Uterus (tissue), 4 donors: Measurements from ENCODE around the gene MPPED1. TPM values are rescaled to one million over a fixed set of nuclear protein-coding genes. Genes with fewer than 3 reads are reported as not detected.

Source experiments
- DNase-seq, 2 donors: peaks; one replicate each; pipeline ENCODE4 v3.0.0-alpha.2; 2019 to 2020
- H3K27ac ChIP-seq, 2 donors: fragments of 200-600 bp; sonication (generic); 1 replicate in 1 of 2; 2 replicates in 1 of 2; pipeline ENCODE4 v1.5.1; 2016 to 2018
- H3K27me3 ChIP-seq, 2 donors: fragments of 200-600 bp; sonication (generic); one replicate each; pipeline ENCODE4 v1.5.1; 2018 to 2019; ENCODE audit warnings: control low read depth in 1 of 2
- H3K36me3 ChIP-seq, 2 donors: fragments of 200-600 bp; sonication (generic); one replicate each; pipeline ENCODE4 v1.5.1; 2019; ENCODE audit warnings: control low read depth in 1 of 2
- H3K4me1 ChIP-seq, 2 donors: fragments of 200-600 bp; sonication (generic); one replicate each; pipeline ENCODE4 v1.5.1; 2018 to 2019; ENCODE audit warnings: control low read depth in 1 of 2
- H3K4me3 ChIP-seq, 2 donors: fragments of 200-600 bp; sonication (generic); 1 replicate in 1 of 2; 2 replicates in 1 of 2; pipeline ENCODE4 v1.5.1; 2018 to 2019; ENCODE audit warnings: mild to moderate bottlenecking in 1 of 2
- H3K9me3 ChIP-seq, 2 donors: fragments of 200-600 bp; sonication (generic); one replicate each; pipeline ENCODE4 v1.5.1; 2019; ENCODE audit warnings: control low read depth in 1 of 2
- POLR2A ChIP-seq, 2 donors: fragments of 450-650 bp; IDR thresholded peaks; one replicate each; pipeline ENCODE4 v1.6.1; 2016; ENCODE audit warnings: antibody characterized with exemption in 2 of 2, mild to moderate bottlenecking in 1 of 2, moderate library complexity in 1 of 2
- intact Hi-C: fragments of 100-400 bp; cut with DNase I; formaldehyde crosslinking; loops from one replicate; pipeline ENCODE4 v1.15.1; 2023; ENCODE audit warnings: low total_unique reads
- total RNA-seq, 4 donors: library from RNA; depleted of rRNA in 3 of 4; stranded (reverse); fragments of >200 nt in 3 of 4; gene quantifications; one replicate each; pipeline versions ENCODE4 v1.1.0 to v1.2.4, GENCODE V29; 2014 to 2023
- TF ChIP-seq, protein P1 (sequence below), 4 experiments: fragments of 200-600 bp in 2 of 4; fragments of 450-650 bp in 2 of 4; sonication (generic) in 2 of 4; IDR thresholded peaks; one replicate each; pipeline ENCODE4 v1.5.1; 2016 to 2019; ENCODE audit warnings: antibody characterized with exemption in 4 of 4, mild to moderate bottlenecking in 2 of 4, moderate library complexity in 1 of 4
- donor health status: DM: yes; HTN: yes; CAD: no.

MPPED1 gene
- total RNA-seq, 4 donors from 2014 or later = 0.67 to 8.4 TPM; not detected in 2

DNA sequence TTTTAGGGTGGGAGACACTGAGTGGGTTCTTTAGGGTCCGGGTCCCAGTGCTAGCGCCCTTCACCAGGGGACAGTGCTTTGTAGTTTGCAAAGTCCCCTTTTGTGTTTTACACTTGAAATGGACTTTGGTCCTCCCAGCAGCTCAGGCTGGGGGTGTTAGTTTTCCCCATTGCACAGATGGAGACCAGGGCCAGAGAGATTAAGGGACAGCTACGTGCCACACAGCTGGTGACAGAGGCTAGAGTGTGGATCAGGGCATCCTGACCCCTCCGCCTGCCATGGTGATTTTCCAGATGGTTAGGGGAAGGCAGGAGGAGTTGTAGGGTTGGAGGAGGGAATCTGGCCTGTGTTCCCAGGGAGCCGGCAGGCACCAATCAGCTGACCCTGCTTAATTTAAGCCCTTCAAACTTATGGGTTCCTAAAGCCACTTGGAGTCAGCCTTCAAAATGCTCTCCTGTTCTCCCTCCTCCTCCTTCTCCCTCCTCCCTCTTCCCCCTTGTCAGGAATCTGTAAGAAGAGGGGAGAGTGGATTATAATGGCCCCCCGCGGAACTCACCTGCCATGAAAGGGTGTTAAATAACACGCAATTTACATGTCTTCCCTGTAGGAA, 22.5 kb upstream of the MPPED1 start:
- no peak for TF ChIP-seq POLR2A (IDR thresholded peaks at IDR 0.05)
- TF ChIP-seq, protein P1, sequence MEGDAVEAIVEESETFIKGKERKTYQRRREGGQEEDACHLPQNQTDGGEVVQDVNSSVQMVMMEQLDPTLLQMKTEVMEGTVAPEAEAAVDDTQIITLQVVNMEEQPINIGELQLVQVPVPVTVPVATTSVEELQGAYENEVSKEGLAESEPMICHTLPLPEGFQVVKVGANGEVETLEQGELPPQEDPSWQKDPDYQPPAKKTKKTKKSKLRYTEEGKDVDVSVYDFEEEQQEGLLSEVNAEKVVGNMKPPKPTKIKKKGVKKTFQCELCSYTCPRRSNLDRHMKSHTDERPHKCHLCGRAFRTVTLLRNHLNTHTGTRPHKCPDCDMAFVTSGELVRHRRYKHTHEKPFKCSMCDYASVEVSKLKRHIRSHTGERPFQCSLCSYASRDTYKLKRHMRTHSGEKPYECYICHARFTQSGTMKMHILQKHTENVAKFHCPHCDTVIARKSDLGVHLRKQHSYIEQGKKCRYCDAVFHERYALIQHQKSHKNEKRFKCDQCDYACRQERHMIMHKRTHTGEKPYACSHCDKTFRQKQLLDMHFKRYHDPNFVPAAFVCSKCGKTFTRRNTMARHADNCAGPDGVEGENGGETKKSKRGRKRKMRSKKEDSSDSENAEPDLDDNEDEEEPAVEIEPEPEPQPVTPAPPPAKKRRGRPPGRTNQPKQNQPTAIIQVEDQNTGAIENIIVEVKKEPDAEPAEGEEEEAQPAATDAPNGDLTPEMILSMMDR (IDR thresholded peaks at IDR 0.05) = no peak
- intact Hi-C loops = loop anchor here (10.0 kb wide), 1 partner anchor 115 kb away; no protein-coding TSS in a partner anchor
- H3K9me3 ChIP-seq = no peaks in the 10 kb centered on the region
- H3K4me1 ChIP-seq = no peaks in the 10 kb centered on the region
- DNase-seq = no peak
- H3K27ac ChIP-seq = no peak overlapping the region
- no peak overlapping the region for H3K4me3 ChIP-seq
- H3K27me3 ChIP-seq = no peaks in the 10 kb centered on the region
- no peaks in the 10 kb centered on the region for H3K36me3 ChIP-seq

DNA sequence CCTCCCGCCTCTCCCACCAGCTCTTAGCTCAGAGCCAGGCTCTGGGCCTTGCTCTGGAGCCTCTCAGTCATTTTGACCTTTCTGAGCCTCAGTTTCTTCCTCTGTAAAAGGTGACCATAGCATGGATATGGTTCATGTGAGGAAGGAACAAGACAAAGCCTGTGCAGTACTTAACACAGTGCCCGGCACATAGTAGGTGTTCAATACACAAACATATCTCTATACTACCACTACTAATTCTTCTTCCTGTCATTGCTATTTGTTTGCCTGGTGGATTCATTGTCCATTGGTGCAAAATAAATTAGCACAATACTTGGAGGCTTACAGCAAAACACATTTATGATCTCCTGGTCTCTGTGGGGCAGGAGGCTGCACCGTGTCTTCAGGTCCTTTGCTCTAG, 21.6 kb upstream of the MPPED1 start:
- TF ChIP-seq, protein P1 (IDR thresholded peaks at IDR 0.05) = no peak
- Histone ChIP-seq H3K27me3 (no peaks in the 10 kb centered on the region), H3K4me1 (no peaks in the 10 kb centered on the region), H3K36me3 (no peaks in the 10 kb centered on the region), H3K9me3 (no peaks in the 10 kb centered on the region), H3K27ac (no peak overlapping the region), H3K4me3 (no peak overlapping the region)
- intact Hi-C loops = no loop called here
- no peak for DNase-seq

DNA sequence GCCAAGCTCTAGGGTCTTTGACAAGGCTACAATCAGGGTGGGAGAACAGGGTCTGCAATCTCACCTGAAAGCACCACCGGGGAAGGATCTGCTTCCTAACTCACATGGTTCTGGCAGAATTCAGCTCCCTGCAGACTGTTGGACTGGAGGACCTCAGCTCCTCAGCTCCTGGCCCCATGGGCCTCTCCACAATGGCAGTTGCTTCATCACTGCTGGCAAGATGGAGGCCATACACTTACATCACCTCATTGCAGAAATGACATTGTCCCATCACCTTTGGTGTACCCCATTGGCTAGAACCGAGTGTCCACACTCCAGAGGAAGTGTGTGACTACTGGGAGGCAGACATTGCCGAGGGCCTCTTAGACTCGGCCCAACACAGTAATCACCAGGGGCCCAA, 20.9 kb upstream of the MPPED1 start:
- H3K27ac ChIP-seq = no peak overlapping the region
- H3K9me3 ChIP-seq = no peaks in the 10 kb centered on the region
- no peaks in the 10 kb centered on the region for H3K27me3 ChIP-seq
- TF ChIP-seq, protein P1 (IDR thresholded peaks at IDR 0.05) = no peak
- TF ChIP-seq POLR2A (IDR thresholded peaks at IDR 0.05) = no peak
- no peak for DNase-seq
- H3K4me3 ChIP-seq = no peak overlapping the region
- no peaks in the 10 kb centered on the region for H3K4me1 ChIP-seq
- intact Hi-C loops = no loop called here
- H3K36me3 ChIP-seq = no peaks in the 10 kb centered on the region

DNA sequence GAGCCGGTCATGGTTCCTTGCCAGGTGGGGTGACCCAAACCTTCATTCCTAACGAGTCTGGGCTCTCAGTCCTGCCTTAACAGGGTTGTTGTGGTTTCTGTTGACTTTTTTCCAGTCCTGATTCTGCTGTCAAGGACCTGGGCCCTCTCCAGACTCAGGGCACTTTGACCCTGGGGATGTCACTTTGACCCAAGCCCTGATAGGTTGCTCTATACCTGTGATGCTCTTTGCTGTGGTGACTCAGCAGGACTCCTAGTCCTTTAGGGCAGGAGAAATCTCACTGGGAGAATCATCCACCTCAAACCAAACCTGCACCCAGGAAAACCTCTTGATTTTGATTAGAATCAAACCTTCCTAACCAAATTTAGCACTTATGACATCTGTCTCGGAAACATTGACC, 20.5 kb upstream of the MPPED1 start:
- Histone ChIP-seq H3K27ac (no peak overlapping the region), H3K27me3 (no peaks in the 10 kb centered on the region), H3K4me3 (no peak overlapping the region), H3K4me1 (no peaks in the 10 kb centered on the region), H3K36me3 (no peaks in the 10 kb centered on the region), H3K9me3 (no peaks in the 10 kb centered on the region)
- intact Hi-C loops = no loop called here
- TF ChIP-seq POLR2A (IDR thresholded peaks at IDR 0.05) = no peak
- TF ChIP-seq, protein P1 (IDR thresholded peaks at IDR 0.05) = no peak
- DNase-seq = no peak

DNA sequence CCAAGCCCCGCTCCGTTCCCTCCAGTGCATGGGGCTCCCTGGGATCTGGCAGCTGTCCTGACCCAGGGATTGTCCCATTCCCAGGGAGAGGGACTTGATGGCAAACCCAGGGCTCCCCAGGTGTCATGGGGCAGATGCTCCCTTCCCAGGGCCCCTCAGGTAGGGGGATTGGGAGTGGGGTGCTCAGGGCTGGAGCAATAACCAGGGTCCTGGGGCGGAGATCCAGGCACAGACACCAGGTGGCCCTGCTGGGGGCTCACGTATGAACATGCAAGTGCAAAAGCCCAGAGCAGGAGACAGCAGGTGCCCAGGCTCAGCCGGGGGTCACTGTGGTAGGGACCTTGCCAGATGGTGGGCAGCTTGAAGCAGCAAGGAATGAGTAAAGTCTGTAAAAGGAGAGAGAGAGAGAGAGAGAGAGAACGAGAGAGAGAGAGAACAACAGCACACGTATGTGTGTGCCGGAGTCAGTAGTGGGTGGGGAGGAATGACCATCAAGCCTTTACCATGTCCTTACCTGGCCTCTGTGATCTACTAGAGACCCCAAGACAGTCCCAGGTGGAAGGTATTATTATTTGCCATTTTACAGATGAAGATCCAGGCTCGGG, 19.3 kb upstream of the MPPED1 start:
- Histone ChIP-seq H3K27me3 (no peaks in the 10 kb centered on the region), H3K9me3 (no peaks in the 10 kb centered on the region), H3K27ac (no peak overlapping the region), H3K36me3 (no peaks in the 10 kb centered on the region), H3K4me3 (no peak overlapping the region), H3K4me1 (no peaks in the 10 kb centered on the region)
- intact Hi-C loops = no loop called here
- no peak for DNase-seq
- TF ChIP-seq, protein P1 (IDR thresholded peaks at IDR 0.05) = no peak
- TF ChIP-seq POLR2A (IDR thresholded peaks at IDR 0.05) = no peak
